PC-3 (cell line): ENCODE results near the gene AIRE.
"Not testable (repeated sequence)": the region's sequence is repeated elsewhere in the genome, so short reads cannot be mapped to it uniquely, and the experiment has no call there.

Experiments
- CTCF ChIP-seq: fragments of 300-600 bp; sonication (generic); conservative IDR thresholded peaks from 2 replicates; pipeline ENCODE4 v1.5.1; 2017; ENCODE audit warnings: antibody characterized with exemption, low read depth, mild to moderate bottlenecking, low read length
- EZH2 ChIP-seq: fragments of 300-600 bp; sonication (generic); IDR thresholded peaks from one replicate; pipeline ENCODE4 v1.6.1; 2017; ENCODE audit warnings: antibody characterized with exemption, mild to moderate bottlenecking, low read length; ENCODE audit not compliant: unreplicated experiment
- EZH2phosphoT487 ChIP-seq: fragments of 300-600 bp; sonication (generic); IDR thresholded peaks from 2 replicates; pipeline ENCODE4 v1.6.1; 2018; ENCODE audit warnings: mild to moderate bottlenecking, antibody characterized with exemption, low read length, borderline replicate concordance

GRCh38 chr21:44342981-44343380 lies 57.3 kb downstream of the AIRE start:
- TF ChIP-seq EZH2, CTCF, EZH2phosphoT487: not testable (repeated sequence)
